ENCODE data around the gene ASB7. TPM values are rescaled to one million over a fixed set of nuclear protein-coding genes. Genes with fewer than 3 reads are reported as not detected.

The ASB7 gene
- total RNA-seq, 2 donors from 2014 or later = 16.2 to 17.8 TPM

GRCh38 chr15:100686021-100686724 is 83.8 kb downstream of the ASB7 start:
- H3K4me1 ChIP-seq = no peaks in the 10 kb centered on the region
- H3K27me3 ChIP-seq = no peaks in the 10 kb centered on the region
- no peak for TF ChIP-seq CTCF (IDR thresholded peaks at IDR 0.05)
- H3K9ac ChIP-seq (ENCODE audit: low read depth in 2 of 2, low read length in 2 of 2) = no peak overlapping the region
- intact Hi-C loops (cut with DNase I) = no loop called here
- H3K36me3 ChIP-seq = no peaks in the 10 kb centered on the region
- H3K4me3 ChIP-seq = no peak overlapping the region
- DNase-seq = no peak
- no peaks in the 10 kb centered on the region for H3K9me3 ChIP-seq
- H3K27ac ChIP-seq = no peak overlapping the region

GRCh38 chr15:100686725-100687473 is 84.5 kb downstream of the ASB7 start:
- no peaks in the 10 kb centered on the region for H3K9me3 ChIP-seq
- intact Hi-C loops (cut with DNase I) = no loop called here
- H3K4me1 ChIP-seq = no peaks in the 10 kb centered on the region
- no peaks in the 10 kb centered on the region for H3K27me3 ChIP-seq
- H3K27ac ChIP-seq = no peak overlapping the region
- no peak overlapping the region for H3K4me3 ChIP-seq
- no peak for DNase-seq
- no peak for TF ChIP-seq CTCF (IDR thresholded peaks at IDR 0.05)
- H3K36me3 ChIP-seq = no peaks in the 10 kb centered on the region
- H3K9ac ChIP-seq (ENCODE audit: low read depth in 2 of 2, low read length in 2 of 2) = no peak overlapping the region

GRCh38 chr15:100687582-100688141 is 85.3 kb downstream of the ASB7 start:
- H3K27me3 ChIP-seq = no peaks in the 10 kb centered on the region
- H3K9ac ChIP-seq (ENCODE audit: low read depth in 2 of 2, low read length in 2 of 2) = no peak overlapping the region
- no peaks in the 10 kb centered on the region for H3K36me3 ChIP-seq
- H3K9me3 ChIP-seq = no peaks in the 10 kb centered on the region
- H3K4me3 ChIP-seq = no peak overlapping the region
- intact Hi-C loops (cut with DNase I) = no loop called here
- H3K4me1 ChIP-seq = no peaks in the 10 kb centered on the region
- no peak for DNase-seq
- H3K27ac ChIP-seq = no peak overlapping the region
- TF ChIP-seq CTCF (IDR thresholded peaks at IDR 0.05) = no peak

- Histone ChIP-seq H3K27me3 (no peaks in the 10 kb centered on the region), H3K36me3 (no peaks in the 10 kb centered on the region), H3K9ac (ENCODE audit: low read depth in 2 of 2, low read length in 2 of 2) (no peak overlapping the region), H3K4me3 (no peak overlapping the region), H3K9me3 (no peaks in the 10 kb centered on the region), H3K27ac (no peak overlapping the region), H3K4me1 (no peaks in the 10 kb centered on the region)
- no peak for TF ChIP-seq CTCF (IDR thresholded peaks at IDR 0.05)
- DNase-seq = no peak
- intact Hi-C loops (cut with DNase I) = no loop called here
Observed at GRCh38 chr15:100688549-100689120, 86.2 kb downstream of the ASB7 start.

GRCh38 chr15:100689131-100689899 is 86.9 kb downstream of the ASB7 start:
- H3K27me3 ChIP-seq = no peaks in the 10 kb centered on the region
- TF ChIP-seq CTCF (IDR thresholded peaks at IDR 0.05) = no peak
- intact Hi-C loops (cut with DNase I) = no loop called here
- DNase-seq = peak; percentile 10
- H3K4me1 ChIP-seq = no peaks in the 10 kb centered on the region
- no peaks in the 10 kb centered on the region for H3K36me3 ChIP-seq
- no peak overlapping the region for H3K4me3 ChIP-seq
- H3K27ac ChIP-seq = no peak overlapping the region
- no peak overlapping the region for H3K9ac ChIP-seq (ENCODE audit: low read depth in 2 of 2, low read length in 2 of 2)
- no peaks in the 10 kb centered on the region for H3K9me3 ChIP-seq

Data from colonic mucosa (tissue), 4 donors.